ENCODE results near the gene DOK3. TPM values are rescaled to one million over a fixed set of nuclear protein-coding genes. Genes with fewer than 3 reads are reported as not detected.

The DOK3 gene
- total and polyA plus RNA-seq, 2 donors (not counting 3 experiments of a cell fraction or from before 2014, with no cell fraction given) = 4.8 to 5.3 TPM

GRCh38 chr5:177496070-177496726, 13.4 kb downstream of the DOK3 start:
- no peaks in the 10 kb centered on the region for H3K27me3 ChIP-seq (ENCODE audit: control insufficient read depth in 2 of 2, insufficient read depth in 2 of 2, low read length in 2 of 2)
- H3K4me1 ChIP-seq (ENCODE audit: control insufficient read depth, extremely low read depth, insufficient read depth, low read length) = peaks cover 49% of the 10 kb centered on the region
- no peak for DNase-seq (ENCODE audit: low read depth, low spot score)
- POLR2A ChIA-PET = interaction anchor here (0.6 to 3.0 kb wide), 8 partner anchors 10 to 386 kb away, joined by 3 to 17 read pairs (median 4); partner anchors contain the start of gene DOK3
- intact Hi-C loops (cut with micrococcal nuclease) = loop anchor here (10.0 kb wide), 2 partner anchors 619 to 961 kb away; partner anchors contain the start of genes N4BP3 and RNF44
- peak overlapping the region; percentile 70 for H3K4me2 ChIP-seq (ENCODE audit: insufficient read depth, low read length)
- CTCF ChIA-PET = interaction anchor here (0.6 to 3.0 kb wide), 10 partner anchors 10 to 186 kb away, joined by 3 to 15 read pairs (median 5); no protein-coding TSS in a partner anchor
- H4K20me1 ChIP-seq (replicated peaks; ENCODE audit: control insufficient read depth, extremely low read depth, insufficient read depth, low read length) = no peaks in the 10 kb centered on the region
- H2AFZ ChIP-seq (ENCODE audit: low read depth, low read length) = no peak overlapping the region
- no peaks in the 10 kb centered on the region for H3K9me3 ChIP-seq (replicated peaks; ENCODE audit: control insufficient read depth, insufficient read depth, low read length)
- H3K36me3 ChIP-seq (ENCODE audit: control insufficient read depth in 2 of 2, extremely low read depth in 1 of 2, insufficient read depth in 2 of 2, low read length in 2 of 2) = peaks cover 5 to 9% of the 10 kb centered on the region in 2 experiments
- TSS peak; percentile 42 for BruUV-seq (replicated peaks)
- H3K9me1 ChIP-seq (replicated peaks; ENCODE audit: control insufficient read depth, extremely low read depth, insufficient read depth, low read length) = no peaks in the 10 kb centered on the region
- H3K79me2 ChIP-seq (ENCODE audit: control insufficient read depth, insufficient read depth, low read length) = peaks cover 32% of the 10 kb centered on the region
- no peak for FAIRE-seq
- H3K27ac ChIP-seq (ENCODE audit: insufficient read depth, low read depth, low read length) = peak overlapping the region; percentile 93
- TF ChIP-seq EZH2 (IDR thresholded peaks at IDR 0.05; ENCODE audit: borderline replicate concordance, low read depth, low read length, severe bottlenecking) (no peak), MYC (IDR thresholded peaks at IDR 0.05; ENCODE audit: low read depth, low read length) (no peak), JUN (IDR thresholded peaks at IDR 0.05; ENCODE audit: borderline replicate concordance, insufficient read depth, insufficient read length, low read depth) (no peak), FOS (IDR thresholded peaks at IDR 0.05; ENCODE audit: borderline replicate concordance, insufficient read depth, low read length) (no peak)
- TF ChIP-seq, protein P1, sequence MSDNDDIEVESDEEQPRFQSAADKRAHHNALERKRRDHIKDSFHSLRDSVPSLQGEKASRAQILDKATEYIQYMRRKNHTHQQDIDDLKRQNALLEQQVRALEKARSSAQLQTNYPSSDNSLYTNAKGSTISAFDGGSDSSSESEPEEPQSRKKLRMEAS (IDR thresholded peaks at IDR 0.05; ENCODE audit: insufficient read depth, insufficient read length) = no peak
- TF ChIP-seq, protein P2, sequence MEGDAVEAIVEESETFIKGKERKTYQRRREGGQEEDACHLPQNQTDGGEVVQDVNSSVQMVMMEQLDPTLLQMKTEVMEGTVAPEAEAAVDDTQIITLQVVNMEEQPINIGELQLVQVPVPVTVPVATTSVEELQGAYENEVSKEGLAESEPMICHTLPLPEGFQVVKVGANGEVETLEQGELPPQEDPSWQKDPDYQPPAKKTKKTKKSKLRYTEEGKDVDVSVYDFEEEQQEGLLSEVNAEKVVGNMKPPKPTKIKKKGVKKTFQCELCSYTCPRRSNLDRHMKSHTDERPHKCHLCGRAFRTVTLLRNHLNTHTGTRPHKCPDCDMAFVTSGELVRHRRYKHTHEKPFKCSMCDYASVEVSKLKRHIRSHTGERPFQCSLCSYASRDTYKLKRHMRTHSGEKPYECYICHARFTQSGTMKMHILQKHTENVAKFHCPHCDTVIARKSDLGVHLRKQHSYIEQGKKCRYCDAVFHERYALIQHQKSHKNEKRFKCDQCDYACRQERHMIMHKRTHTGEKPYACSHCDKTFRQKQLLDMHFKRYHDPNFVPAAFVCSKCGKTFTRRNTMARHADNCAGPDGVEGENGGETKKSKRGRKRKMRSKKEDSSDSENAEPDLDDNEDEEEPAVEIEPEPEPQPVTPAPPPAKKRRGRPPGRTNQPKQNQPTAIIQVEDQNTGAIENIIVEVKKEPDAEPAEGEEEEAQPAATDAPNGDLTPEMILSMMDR (IDR thresholded peaks at IDR 0.05; ENCODE audit: extremely low read depth in 1 of 2, insufficient read depth in 1 of 2, low read depth in 1 of 2, low read length in 2 of 2) = peak in 1 of 2 donors; percentile 46
- H3K4me3 ChIP-seq (replicated peaks in 1 of 3; ENCODE audit: insufficient read depth in 1 of 3, low read depth in 1 of 3, low read length in 3 of 3) = peak overlapping the region; percentile 46 to 79 (median 74)
- dilution Hi-C loops (cut with MboI; ENCODE audit: extremely low pct_ligation_motif_present, low sequenced_read_pairs) = no loop called here
- peak overlapping the region; percentile 93 for H3K9ac ChIP-seq (replicated peaks; ENCODE audit: extremely low read depth, insufficient read depth, low read length)
